Renal cortical epithelial cell (primary cell): ENCODE data around the gene C9orf57. TPM values are rescaled to one million over a fixed set of nuclear protein-coding genes. Genes with fewer than 3 reads are reported as not detected.
"Not testable (repeated sequence)": the region's sequence is repeated elsewhere in the genome, so short reads cannot be mapped to it uniquely, and the experiment has no call there.

Source experiments
- DNase-seq: peaks from one replicate; pipeline ENCODE4 v3.0.0-alpha.2; 2011; ENCODE audit warnings: low read depth
- total RNA-seq: library from RNA; depleted of rRNA; stranded (reverse); fragments of >200 nt; gene quantifications from 2 replicates; pipeline ENCODE4 v1.2.3, GENCODE V29; 2014

The C9orf57 gene
- total RNA-seq, 1 donor from 2014 or later: not detected

DNA sequence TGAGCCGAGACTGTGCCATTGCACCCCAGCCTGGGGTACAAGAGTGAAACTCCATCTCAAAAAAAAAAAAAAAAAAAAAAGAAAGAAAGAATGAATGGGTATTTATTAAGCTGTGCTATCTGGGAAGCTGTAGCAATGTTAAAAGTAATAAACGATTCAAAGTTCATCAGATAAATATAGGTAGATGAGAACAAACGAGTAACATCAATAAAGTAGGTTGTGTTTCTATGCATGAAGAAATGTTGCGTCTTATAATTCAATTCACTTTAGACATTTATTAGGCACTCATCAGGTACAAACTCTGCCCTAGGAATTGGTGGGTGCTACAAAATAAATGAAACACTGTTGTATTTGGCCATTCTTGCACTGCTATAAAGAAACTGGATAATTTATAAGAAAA, 36.8 kb downstream of the C9orf57 start:
- no peak for DNase-seq

- peak; percentile 78 for DNase-seq
Measured at GRCh38 chr9:72022841-72023240, 37.6 kb downstream of the C9orf57 start.

- DNase-seq: peak; percentile 75
Measured at GRCh38 chr9:72013292-72013760, 47.1 kb downstream of the C9orf57 start.

- DNase-seq: peak; percentile 55
Measured at GRCh38 chr9:72012646-72013045, 47.8 kb downstream of the C9orf57 start.

GRCh38 chr9:72007726-72008125, 52.7 kb downstream of the C9orf57 start:
- DNase-seq: not testable (repeated sequence)

- peak; percentile 69 for DNase-seq
Measured at GRCh38 chr9:72006501-72006900, 53.9 kb downstream of the C9orf57 start.

- no peak for DNase-seq
Measured at GRCh38 chr9:72005451-72005850, 55.0 kb downstream of the C9orf57 start.

Other genes starting within 250 kb of the C9orf57 start
- gene ABHD17B, start 149.4 kb downstream of the C9orf57 start, total RNA-seq: 26.6 and 38.6 TPM in 2 replicates
- 15.6 and 18.8 TPM in 2 replicates for gene C9orf85, start 149.0 kb downstream of the C9orf57 start, total RNA-seq
- 14.6 and 17.3 TPM in 2 replicates for gene GDA, start 88.8 kb upstream of the C9orf57 start, total RNA-seq